Panc1 (cell line): ENCODE results near the gene GOLGA3. TPM values are rescaled to one million over a fixed set of nuclear protein-coding genes. Genes with fewer than 3 reads are reported as not detected.
"Not testable (repeated sequence)": the region's sequence is repeated elsewhere in the genome, so short reads cannot be mapped to it uniquely, and the experiment has no call there.

Source experiments
- ATAC-seq: fragments of 200-7000 bp; cut with Tn5 transposase; 2 replicates; pipeline ENCODE4 v1.9.1; 2020; ENCODE audit warnings: mild to moderate bottlenecking, moderate library complexity
- BruUV-seq: library from RNA; stranded (reverse); fragments of 400-500 nt; replicated peaks from 2 replicates; lab custom pipeline; 2021; lab: Mats Ljungman, UMichigan
- CTCF ChIA-PET: fragments of 300-600 bp; sonication (Branson Sonifier 250); formaldehyde crosslinking; loops from one replicate; lab custom pipeline; 2022; ENCODE audit warnings: antibody characterized with exemption; lab: Charles Lee
- POLR2A ChIA-PET: fragments of 300-600 bp; sonication (Branson Sonifier 250); formaldehyde crosslinking; loops from one replicate; lab custom pipeline; 2022; ENCODE audit warnings: antibody characterized with exemption; lab: Charles Lee
- DNase-seq: peaks from one replicate; pipeline ENCODE4 v3.0.0-alpha.2; 2010; ENCODE audit warnings: low read depth, low spot score
- H3K27ac ChIP-seq: 2 replicates; pipeline ENCODE4 v1.5.1; 2011; ENCODE audit warnings: mild to moderate bottlenecking, low read length, inconsistent platforms
- H3K27me3 ChIP-seq: fragments of 200-500 bp; sonication (Bioruptor generic); 2 replicates; pipeline ENCODE4 v1.6.0; 2014; ENCODE audit warnings: low read length, inconsistent platforms; ENCODE audit not compliant: control insufficient read depth, insufficient read depth
- H3K36me3 ChIP-seq: fragments of 200-500 bp; sonication (Bioruptor generic); 2 replicates; pipeline ENCODE4 v1.5.1; 2014; ENCODE audit warnings: inconsistent platforms, mild to moderate bottlenecking, low read length, moderate library complexity; ENCODE audit not compliant: control insufficient read depth, insufficient read depth
- H3K4me1 ChIP-seq: 2 replicates; pipeline ENCODE4 v1.5.1; 2011; ENCODE audit warnings: inconsistent platforms, mild to moderate bottlenecking, low read length, moderate library complexity; ENCODE audit not compliant: control insufficient read depth, insufficient read depth
- H3K4me3 ChIP-seq, 2 experiments: 2 replicates each; pipeline ENCODE4 v1.5.1; 2011 to 2012; ENCODE audit warnings: low read depth in 2 of 2, low read length in 2 of 2, mild to moderate bottlenecking in 2 of 2, inconsistent platforms in 1 of 2, moderate library complexity in 1 of 2
- H3K9me3 ChIP-seq: fragments of 200-500 bp; sonication (Bioruptor generic); 2 replicates; pipeline ENCODE4 v1.5.1; 2014; ENCODE audit warnings: low read depth, mild to moderate bottlenecking, inconsistent platforms, low read length, moderate library complexity; ENCODE audit not compliant: control insufficient read depth, insufficient read depth
- POLR2AphosphoS5 ChIP-seq: IDR thresholded peaks from 2 replicates; pipeline ENCODE4 v1.6.1; 2012; ENCODE audit warnings: mild to moderate bottlenecking, low read depth, low read length, moderate library complexity
- SIN3A ChIP-seq: IDR thresholded peaks from 2 replicates; pipeline ENCODE4 v1.6.1; 2012; ENCODE audit warnings: low read depth, mild to moderate bottlenecking, low read length, moderate library complexity, borderline replicate concordance; ENCODE audit not compliant: insufficient read depth
- TCF7L2 ChIP-seq: IDR thresholded peaks from 2 replicates; pipeline ENCODE4 v1.6.1; 2011; ENCODE audit warnings: mild to moderate bottlenecking, low read depth, low read length, inconsistent platforms
- in situ Hi-C: cut with HindIII; loops from 2 replicates; pipeline ENCODE4 v1.10.0; 2016; ENCODE audit warnings: low sequenced_read_pairs, low pct_unique_long_range_greater_than_20kb
- intact Hi-C: fragments of 100-400 bp; cut with micrococcal nuclease; formaldehyde crosslinking; loops from one replicate; pipeline ENCODE4 v1.10.0; 2022; ENCODE audit not compliant: unreplicated experiment
- total RNA-seq: library from RNA; stranded (reverse); gene quantifications from one replicate; pipeline ENCODE4 v1.2.1, GENCODE V29; 2021; ENCODE audit not compliant: unreplicated experiment
- TF ChIP-seq, protein P1 (sequence below): fragments of 450-650 bp; IDR thresholded peaks from 2 replicates; pipeline ENCODE4 v1.5.1; 2017; ENCODE audit warnings: mild to moderate bottlenecking
- TF ChIP-seq, protein P2 (sequence below), 2 experiments: IDR thresholded peaks; 2 replicates each; pipeline ENCODE4 v1.6.1; 2011 to 2012; ENCODE audit warnings: low read depth in 2 of 2, control low read depth in 1 of 2, low read length in 1 of 2, mild to moderate bottlenecking in 1 of 2, moderate library complexity in 1 of 2; ENCODE audit not compliant: insufficient read depth in 1 of 2

The GOLGA3 gene
- total RNA-seq, 1 experiment from 2014 or later: 61.1 TPM

DNA sequence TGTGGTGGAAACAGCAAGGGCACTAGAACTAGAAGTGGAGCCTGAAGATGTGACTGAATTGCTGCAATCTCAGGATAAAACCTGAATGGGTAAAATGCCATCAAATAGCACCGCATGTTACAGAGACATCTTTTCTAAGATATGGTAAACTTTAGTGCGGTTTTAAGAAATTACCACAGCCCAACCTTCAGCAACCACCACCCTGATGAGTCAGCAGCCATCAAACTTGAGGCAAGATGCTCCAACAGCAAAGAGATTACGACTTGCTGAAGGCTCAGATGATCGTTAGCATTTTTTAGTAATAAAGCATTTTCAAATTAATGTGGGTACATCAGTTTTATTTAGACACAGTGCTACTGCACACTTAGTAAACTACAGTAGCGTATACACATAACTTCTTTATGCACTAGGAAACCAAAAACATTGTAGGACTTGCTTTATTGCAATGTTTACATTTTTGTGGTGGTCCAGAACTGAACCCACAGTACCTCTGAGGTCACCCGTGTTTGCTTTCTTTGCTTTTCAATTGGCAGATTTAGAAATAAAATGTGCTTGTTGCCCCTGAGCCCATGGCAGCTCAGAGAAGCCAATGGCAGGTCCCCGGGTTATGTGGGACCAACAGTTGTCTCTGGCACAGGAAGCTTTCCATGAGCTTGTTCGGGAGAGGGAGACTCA, 15.9 kb downstream of the GOLGA3 start:
- no peak for DNase-seq
- ATAC-seq: no peak
- H3K36me3 ChIP-seq: peaks cover 24% of the 10 kb centered on the region
- CTCF ChIA-PET: no interaction called here
- no peak overlapping the region for H3K4me3 ChIP-seq
- BruUV-seq: TSS peak; percentile 9
- H3K4me1 ChIP-seq: no peaks in the 10 kb centered on the region
- TF ChIP-seq, protein P1, sequence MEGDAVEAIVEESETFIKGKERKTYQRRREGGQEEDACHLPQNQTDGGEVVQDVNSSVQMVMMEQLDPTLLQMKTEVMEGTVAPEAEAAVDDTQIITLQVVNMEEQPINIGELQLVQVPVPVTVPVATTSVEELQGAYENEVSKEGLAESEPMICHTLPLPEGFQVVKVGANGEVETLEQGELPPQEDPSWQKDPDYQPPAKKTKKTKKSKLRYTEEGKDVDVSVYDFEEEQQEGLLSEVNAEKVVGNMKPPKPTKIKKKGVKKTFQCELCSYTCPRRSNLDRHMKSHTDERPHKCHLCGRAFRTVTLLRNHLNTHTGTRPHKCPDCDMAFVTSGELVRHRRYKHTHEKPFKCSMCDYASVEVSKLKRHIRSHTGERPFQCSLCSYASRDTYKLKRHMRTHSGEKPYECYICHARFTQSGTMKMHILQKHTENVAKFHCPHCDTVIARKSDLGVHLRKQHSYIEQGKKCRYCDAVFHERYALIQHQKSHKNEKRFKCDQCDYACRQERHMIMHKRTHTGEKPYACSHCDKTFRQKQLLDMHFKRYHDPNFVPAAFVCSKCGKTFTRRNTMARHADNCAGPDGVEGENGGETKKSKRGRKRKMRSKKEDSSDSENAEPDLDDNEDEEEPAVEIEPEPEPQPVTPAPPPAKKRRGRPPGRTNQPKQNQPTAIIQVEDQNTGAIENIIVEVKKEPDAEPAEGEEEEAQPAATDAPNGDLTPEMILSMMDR: no peak
- TF ChIP-seq, protein P2, sequence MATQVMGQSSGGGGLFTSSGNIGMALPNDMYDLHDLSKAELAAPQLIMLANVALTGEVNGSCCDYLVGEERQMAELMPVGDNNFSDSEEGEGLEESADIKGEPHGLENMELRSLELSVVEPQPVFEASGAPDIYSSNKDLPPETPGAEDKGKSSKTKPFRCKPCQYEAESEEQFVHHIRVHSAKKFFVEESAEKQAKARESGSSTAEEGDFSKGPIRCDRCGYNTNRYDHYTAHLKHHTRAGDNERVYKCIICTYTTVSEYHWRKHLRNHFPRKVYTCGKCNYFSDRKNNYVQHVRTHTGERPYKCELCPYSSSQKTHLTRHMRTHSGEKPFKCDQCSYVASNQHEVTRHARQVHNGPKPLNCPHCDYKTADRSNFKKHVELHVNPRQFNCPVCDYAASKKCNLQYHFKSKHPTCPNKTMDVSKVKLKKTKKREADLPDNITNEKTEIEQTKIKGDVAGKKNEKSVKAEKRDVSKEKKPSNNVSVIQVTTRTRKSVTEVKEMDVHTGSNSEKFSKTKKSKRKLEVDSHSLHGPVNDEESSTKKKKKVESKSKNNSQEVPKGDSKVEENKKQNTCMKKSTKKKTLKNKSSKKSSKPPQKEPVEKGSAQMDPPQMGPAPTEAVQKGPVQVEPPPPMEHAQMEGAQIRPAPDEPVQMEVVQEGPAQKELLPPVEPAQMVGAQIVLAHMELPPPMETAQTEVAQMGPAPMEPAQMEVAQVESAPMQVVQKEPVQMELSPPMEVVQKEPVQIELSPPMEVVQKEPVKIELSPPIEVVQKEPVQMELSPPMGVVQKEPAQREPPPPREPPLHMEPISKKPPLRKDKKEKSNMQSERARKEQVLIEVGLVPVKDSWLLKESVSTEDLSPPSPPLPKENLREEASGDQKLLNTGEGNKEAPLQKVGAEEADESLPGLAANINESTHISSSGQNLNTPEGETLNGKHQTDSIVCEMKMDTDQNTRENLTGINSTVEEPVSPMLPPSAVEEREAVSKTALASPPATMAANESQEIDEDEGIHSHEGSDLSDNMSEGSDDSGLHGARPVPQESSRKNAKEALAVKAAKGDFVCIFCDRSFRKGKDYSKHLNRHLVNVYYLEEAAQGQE (IDR thresholded peaks at IDR 0.05; ENCODE audit: insufficient read depth in 1 of 2, low read depth in 2 of 2, low read length in 1 of 2): no peak
- TF ChIP-seq TCF7L2 (no peak), SIN3A (no peak), POLR2AphosphoS5 (no peak)
- POLR2A ChIA-PET: no interaction called here
- H3K27ac ChIP-seq: no peak overlapping the region
- H3K9me3 ChIP-seq: no peaks in the 10 kb centered on the region
- H3K27me3 ChIP-seq: no peaks in the 10 kb centered on the region
- intact Hi-C loops: no loop called here
- in situ Hi-C loops: no loop called here

- H3K27me3 ChIP-seq, H3K4me1 ChIP-seq, CTCF ChIA-PET, in situ Hi-C loops, BruUV-seq, H3K4me3 ChIP-seq, H3K27ac ChIP-seq, POLR2A ChIA-PET, H3K9me3 ChIP-seq, DNase-seq, ATAC-seq, intact Hi-C loops: not testable (repeated sequence)
- peaks cover 21% of the 10 kb centered on the region for H3K36me3 ChIP-seq
- TF ChIP-seq, protein P1: peak; percentile 30; the same call in 1 of the 2 replicates
Measured at GRCh38 chr12:132809391-132809790, 19.3 kb downstream of the GOLGA3 start.
